Mucosa of rectum (tissue), 2 donors: ENCODE measurements around the gene ROCK2.

Experiments
- H3K27ac ChIP-seq, 2 donors: one replicate each; pipeline ENCODE4 v1.7.0; 2013; ENCODE audit warnings: inconsistent platforms in 2 of 2, low read depth in 2 of 2, low read length in 2 of 2
- H3K27me3 ChIP-seq, 2 donors: one replicate each; pipeline ENCODE4 v1.7.0; 2013; ENCODE audit warnings: low read length in 2 of 2; ENCODE audit not compliant: control insufficient read depth in 2 of 2, insufficient read depth in 2 of 2
- H3K36me3 ChIP-seq, 2 donors: one replicate each; pipeline ENCODE4 v1.7.0; 2013; ENCODE audit warnings: low read length in 2 of 2; ENCODE audit not compliant: control insufficient read depth in 2 of 2, insufficient read depth in 2 of 2
- H3K4me1 ChIP-seq, 2 donors: one replicate each; pipeline ENCODE4 v1.7.0; 2013; ENCODE audit warnings: low read length in 2 of 2, mild to moderate bottlenecking in 1 of 2; ENCODE audit not compliant: control insufficient read depth in 2 of 2, insufficient read depth in 2 of 2
- H3K4me3 ChIP-seq, 2 donors: one replicate each; pipeline ENCODE4 v1.7.0; 2013; ENCODE audit warnings: low read length in 2 of 2
- H3K9ac ChIP-seq, 2 donors: one replicate each; pipeline ENCODE4 v1.7.0; 2013; ENCODE audit warnings: low read length in 2 of 2, low read depth in 1 of 2, mild to moderate bottlenecking in 1 of 2
- H3K9me3 ChIP-seq, 2 donors: one replicate each; pipeline ENCODE4 v1.7.0; 2013; ENCODE audit warnings: low read length in 2 of 2; ENCODE audit not compliant: control insufficient read depth in 2 of 2
- donor health status: healthy.
- donor health status: Normal muscosa, but diverticular disease.

ROCK2 gene

DNA sequence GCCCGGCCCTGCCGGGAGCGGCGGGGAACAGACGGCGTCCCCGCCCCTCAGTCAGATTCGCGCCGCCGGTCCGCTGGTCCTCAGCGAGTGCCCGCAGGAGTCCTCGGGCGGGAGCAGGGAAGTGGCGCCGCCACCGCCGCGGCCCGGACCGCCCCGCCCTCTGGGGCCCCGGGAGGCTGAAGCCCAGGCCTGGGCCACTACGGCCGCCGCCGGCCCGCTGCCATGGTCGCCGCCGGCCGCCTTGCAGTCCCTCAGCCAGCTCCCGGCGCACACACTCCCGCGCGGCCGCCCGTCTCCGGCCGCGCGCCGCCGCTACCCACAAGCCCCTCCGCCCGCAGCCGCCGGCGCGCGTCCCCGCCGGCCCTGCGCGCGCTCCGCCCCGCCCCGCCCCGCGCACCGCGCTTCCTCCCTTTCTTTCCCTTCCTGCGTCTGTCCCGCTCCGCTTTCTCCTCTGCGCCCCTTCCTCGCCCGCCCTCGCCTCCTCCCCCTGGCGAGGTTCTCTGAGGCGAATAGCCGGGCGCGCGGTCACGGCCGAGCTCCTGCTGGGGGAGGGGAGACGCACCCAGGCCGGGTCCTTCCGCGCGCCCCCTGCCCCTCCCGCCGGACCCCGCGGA, at the start of gene ROCK2:
ROCK2 (minus strand) TSS at position 295 of the 614 bp plus-strand sequence. CDS start 500 bp downstream, outside the sequence.
- Histone ChIP-seq H3K36me3 (no peaks in the 10 kb centered on the region), H3K27ac (peak within 1 kb of the TSS; percentile 95 to 97), H3K4me3 (peak within 1 kb of the TSS; percentile 83 to 96), H3K9me3 (no peaks in the 10 kb centered on the region), H3K4me1 (peaks cover 23% of the 10 kb centered on the region in 2 donors), H3K9ac (peak within 1 kb of the TSS; percentile 86 to 89), H3K27me3 (no peaks in the 10 kb centered on the region)

DNA sequence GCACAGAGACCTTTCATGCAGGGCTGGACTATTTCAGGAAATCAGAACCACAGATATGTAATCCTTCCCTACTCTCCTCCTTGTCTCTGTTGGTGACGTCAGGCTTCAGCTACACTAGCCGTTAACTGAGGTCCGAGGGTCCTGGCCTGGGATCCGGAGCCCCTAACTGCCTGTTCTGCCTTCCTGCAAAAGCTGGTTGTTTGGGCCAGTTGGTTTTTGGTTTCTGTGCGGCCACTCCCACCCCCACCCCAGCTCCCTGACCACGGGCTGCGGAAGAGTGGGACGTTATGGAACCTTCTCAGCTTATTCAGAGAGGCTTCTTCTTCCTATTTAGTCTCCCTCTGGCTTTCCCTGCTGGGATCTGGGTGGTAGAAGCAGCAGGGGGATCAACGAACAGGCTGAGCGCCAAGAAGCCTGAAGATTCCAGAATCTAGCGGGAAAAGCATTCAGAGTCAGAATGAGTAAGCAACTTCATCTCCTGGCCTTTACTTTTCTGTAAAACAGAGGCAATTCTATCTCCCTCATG, 49.3 kb upstream of the ROCK2 start:
- peak overlapping the region; percentile 19 to 42 for H3K27ac ChIP-seq
- no peaks in the 10 kb centered on the region for H3K9me3 ChIP-seq
- H3K27me3 ChIP-seq = no peaks in the 10 kb centered on the region
- H3K36me3 ChIP-seq = no peaks in the 10 kb centered on the region
- H3K9ac ChIP-seq = no peak overlapping the region
- H3K4me3 ChIP-seq = no peak overlapping the region
- peaks cover 22 to 25% of the 10 kb centered on the region in 2 donors for H3K4me1 ChIP-seq

- Histone ChIP-seq H3K27me3 (no peaks in the 10 kb centered on the region), H3K27ac (no peak overlapping the region), H3K4me3 (no peak overlapping the region), H3K36me3 (no peaks in the 10 kb centered on the region), H3K9me3 (no peaks in the 10 kb centered on the region), H3K4me1 (peaks cover 34 to 35% of the 10 kb centered on the region in 2 donors), H3K9ac (no peak overlapping the region)
These were observed 47.5 kb upstream of the ROCK2 start for GRCh38 chr2:11391942-11392266.

- no peaks in the 10 kb centered on the region for H3K9me3 ChIP-seq
- H3K27ac ChIP-seq = peak overlapping the region; percentile 90 to 94
- H3K27me3 ChIP-seq = no peaks in the 10 kb centered on the region
- peaks cover 48 to 51% of the 10 kb centered on the region in 2 donors for H3K4me1 ChIP-seq
- no peak overlapping the region for H3K9ac ChIP-seq
- H3K36me3 ChIP-seq = no peaks in the 10 kb centered on the region
- H3K4me3 ChIP-seq = no peak overlapping the region
These were observed 45.9 kb upstream of the ROCK2 start for GRCh38 chr2:11390399-11390658.

DNA sequence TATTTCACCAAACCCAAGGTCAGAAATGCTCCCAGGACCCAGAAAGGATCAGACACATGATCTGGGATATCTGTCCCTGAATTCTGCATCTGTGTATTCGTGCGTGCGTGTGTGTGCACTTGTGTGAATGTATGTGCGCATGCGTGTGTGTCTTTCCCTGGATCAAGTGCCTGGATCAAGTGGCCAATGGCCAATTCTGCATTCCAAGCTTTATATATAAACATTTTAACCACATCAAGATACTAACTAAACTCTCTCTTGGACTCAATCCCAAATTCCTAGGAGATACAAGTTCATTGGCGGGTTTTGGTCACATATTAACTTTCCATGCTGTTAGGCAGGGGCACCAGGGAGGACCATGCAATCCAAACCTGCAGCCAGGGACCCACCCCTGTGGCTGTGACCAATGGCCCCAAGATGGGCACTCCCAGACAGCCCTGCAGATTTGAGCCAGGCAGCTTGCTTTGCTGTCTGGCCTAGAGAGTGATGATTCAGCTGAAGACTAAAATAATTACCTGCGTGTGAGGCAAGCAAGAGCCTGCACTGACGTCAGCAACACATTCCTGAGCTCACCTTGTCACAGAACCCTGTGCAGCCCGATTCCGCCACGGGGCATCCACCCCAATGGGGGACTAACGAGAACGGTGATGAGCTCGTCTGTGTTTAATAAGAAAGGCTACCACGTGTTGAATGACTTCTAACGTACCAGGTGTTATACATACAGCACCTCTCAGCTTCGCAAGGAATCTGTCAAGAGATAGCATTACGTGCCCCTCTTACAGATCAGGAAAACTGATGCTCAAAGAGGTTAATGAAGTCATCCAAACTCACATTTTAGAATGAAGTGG, 45.3 kb upstream of the ROCK2 start:
- Histone ChIP-seq H3K9me3 (no peaks in the 10 kb centered on the region), H3K9ac (no peak overlapping the region), H3K4me1 (peaks cover 50 to 52% of the 10 kb centered on the region in 2 donors), H3K27ac (peak overlapping the region; percentile 90 to 94), H3K36me3 (no peaks in the 10 kb centered on the region), H3K27me3 (no peaks in the 10 kb centered on the region), H3K4me3 (peak overlapping the region in 1 of 2 donors; percentile 32)

DNA sequence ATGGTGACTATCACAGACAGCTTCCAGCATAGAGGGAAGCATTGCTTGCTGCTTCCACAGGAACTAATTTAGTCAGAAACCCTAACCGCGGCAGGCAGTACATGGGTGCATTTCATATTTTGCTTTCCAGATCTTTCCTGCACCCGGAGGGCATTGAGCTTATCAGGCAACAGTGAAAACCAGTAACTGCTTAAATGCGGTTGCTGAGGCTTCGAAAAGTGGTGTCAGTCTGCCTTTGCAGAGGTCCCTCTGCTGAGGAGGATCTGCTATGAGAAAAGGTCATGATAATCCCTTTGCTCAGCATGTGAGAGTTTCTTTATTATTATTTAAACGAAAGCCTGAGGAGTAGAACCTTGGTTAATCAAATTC, 44.6 kb upstream of the ROCK2 start:
- Histone ChIP-seq H3K9me3 (no peaks in the 10 kb centered on the region), H3K27ac (peak overlapping the region; percentile 90 to 94), H3K4me3 (peak overlapping the region in 1 of 2 donors; percentile 29), H3K4me1 (peaks cover 50 to 52% of the 10 kb centered on the region in 2 donors), H3K27me3 (no peaks in the 10 kb centered on the region), H3K36me3 (no peaks in the 10 kb centered on the region), H3K9ac (peak overlapping the region in 1 of 2 donors; percentile 36)

GRCh38 chr2:11388262-11389051, 44.0 kb upstream of the ROCK2 start:
- Histone ChIP-seq H3K27me3 (no peaks in the 10 kb centered on the region), H3K9ac (peak overlapping the region; percentile 48 to 67), H3K4me1 (peaks cover 50 to 52% of the 10 kb centered on the region in 2 donors), H3K36me3 (no peaks in the 10 kb centered on the region), H3K9me3 (no peaks in the 10 kb centered on the region), H3K27ac (peak overlapping the region; percentile 90 to 94), H3K4me3 (peak overlapping the region; percentile 49 to 56)

DNA sequence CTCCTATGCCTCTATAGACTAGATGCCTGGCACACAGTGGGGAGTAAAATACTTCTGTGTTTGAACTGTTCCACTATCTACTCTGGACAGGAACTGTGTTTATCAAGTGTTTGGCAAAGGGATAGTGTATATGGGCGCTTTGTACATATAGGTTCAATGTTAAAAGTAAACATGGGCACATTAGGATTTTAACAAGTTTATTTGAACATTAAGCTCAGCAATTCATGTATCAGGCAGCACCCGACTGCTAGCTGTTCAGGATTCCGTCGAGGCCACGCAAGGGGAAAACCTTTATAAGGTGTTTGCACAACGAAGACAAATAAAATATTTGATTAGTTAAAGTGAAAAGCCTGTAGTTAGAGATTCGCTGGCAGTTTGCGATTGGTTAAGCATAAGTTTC, 43.4 kb upstream of the ROCK2 start:
- Histone ChIP-seq H3K27ac (peak overlapping the region; percentile 90 to 94), H3K36me3 (no peaks in the 10 kb centered on the region), H3K4me3 (peak overlapping the region; percentile 49 to 56), H3K9me3 (no peaks in the 10 kb centered on the region), H3K4me1 (peaks cover 50 to 52% of the 10 kb centered on the region in 2 donors), H3K27me3 (no peaks in the 10 kb centered on the region), H3K9ac (peak overlapping the region; percentile 5 to 67)

DNA sequence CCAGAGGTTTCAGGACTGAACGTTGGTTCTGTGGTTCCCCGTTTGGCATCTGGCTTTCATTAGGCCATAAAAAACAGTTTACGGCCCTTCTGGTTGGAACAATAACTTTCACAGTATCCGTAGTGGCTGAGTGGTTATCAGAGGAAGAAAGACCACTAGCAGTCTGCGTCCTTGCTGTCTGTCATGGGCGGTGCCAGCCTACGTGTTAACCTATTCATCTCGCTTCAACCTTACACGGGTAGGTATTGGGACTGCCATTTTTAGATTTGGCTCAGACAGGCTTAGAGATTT, 42.6 kb upstream of the ROCK2 start:
- H3K27ac ChIP-seq = peak overlapping the region; percentile 90 to 94
- peaks cover 50 to 52% of the 10 kb centered on the region in 2 donors for H3K4me1 ChIP-seq
- H3K9ac ChIP-seq = no peak overlapping the region
- no peaks in the 10 kb centered on the region for H3K27me3 ChIP-seq
- H3K36me3 ChIP-seq = no peaks in the 10 kb centered on the region
- no peak overlapping the region for H3K4me3 ChIP-seq
- H3K9me3 ChIP-seq = no peaks in the 10 kb centered on the region

DNA sequence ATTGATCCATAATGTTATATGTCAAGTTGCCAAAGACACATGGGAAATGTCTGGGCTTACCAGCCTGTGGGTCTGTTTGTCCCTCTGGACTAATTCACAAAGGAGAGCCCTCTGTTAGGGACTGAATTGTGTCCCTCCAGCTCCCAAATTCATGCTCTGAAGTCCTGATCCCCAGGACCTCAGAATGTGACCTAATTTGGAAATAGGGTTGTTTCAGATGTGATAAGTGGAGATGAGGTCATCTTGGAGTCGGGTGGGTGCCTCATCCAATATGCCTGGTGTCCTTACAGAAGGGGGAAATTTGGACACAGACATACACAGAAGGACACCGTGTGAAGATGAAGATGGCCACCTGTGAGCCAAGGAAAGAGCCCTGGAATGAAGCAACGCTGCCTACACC, 41.4 kb upstream of the ROCK2 start:
- Histone ChIP-seq H3K4me1 (peaks cover 44 to 52% of the 10 kb centered on the region in 2 donors), H3K9ac (no peak overlapping the region), H3K27ac (peak overlapping the region; percentile 90 to 94), H3K36me3 (no peaks in the 10 kb centered on the region), H3K27me3 (no peaks in the 10 kb centered on the region), H3K9me3 (no peaks in the 10 kb centered on the region), H3K4me3 (no peak overlapping the region)
